ENCODE data around the gene C21orf58.

- no peak for TF ChIP-seq NR1H2 (CRISPR knock-in tag; IDR thresholded peaks at IDR 0.05)
- no peak for TF ChIP-seq JUN (CRISPR knock-in tag; IDR thresholded peaks at IDR 0.05)
- TF ChIP-seq CTCF (IDR thresholded peaks at IDR 0.05) = no peak
- no peak for TF ChIP-seq FOXP1 (CRISPR knock-in tag; IDR thresholded peaks at IDR 0.05; ENCODE audit: borderline replicate concordance)
- no peak for TF ChIP-seq ESRRA (CRISPR knock-in tag; IDR thresholded peaks at IDR 0.05; ENCODE audit: borderline replicate concordance)
- TF ChIP-seq MAX (CRISPR knock-in tag; IDR thresholded peaks at IDR 0.05) = no peak
- no peak for TF ChIP-seq SMAD4 (CRISPR knock-in tag; IDR thresholded peaks at IDR 0.05)
- TF ChIP-seq MLX (CRISPR knock-in tag; IDR thresholded peaks at IDR 0.05) = no peak
- no peak for TF ChIP-seq ETV6 (CRISPR knock-in tag; IDR thresholded peaks at IDR 0.05)
- no peak for TF ChIP-seq TP53 (CRISPR knock-in tag; IDR thresholded peaks at IDR 0.05)
- TF ChIP-seq FOXK1 (CRISPR knock-in tag; IDR thresholded peaks at IDR 0.05) = no peak
- TF ChIP-seq ATF6 (CRISPR knock-in tag; IDR thresholded peaks at IDR 0.05) = no peak
- TF ChIP-seq IRF2 (CRISPR knock-in tag; IDR thresholded peaks at IDR 0.05; ENCODE audit: borderline replicate concordance, low read depth) = no peak
- TF ChIP-seq IRF1 (CRISPR knock-in tag; IDR thresholded peaks at IDR 0.05) = no peak
Measured at GRCh38 chr21:46363698-46364097, 40.0 kb upstream of the C21orf58 start.
